IMR-90 (cell line): Measurements from ENCODE around the gene TTC7B.

Experiments used
- CEBPB ChIP-seq: IDR thresholded peaks from 2 replicates; pipeline ENCODE4 v1.6.1; 2012; ENCODE audit warnings: low read depth, low read length, improper control_type of control experiment
- CTCF ChIP-seq: conservative IDR thresholded peaks from 2 replicates; pipeline ENCODE4 v1.5.1; 2012; ENCODE audit warnings: mild to moderate bottlenecking, low read depth, low read length, improper control_type of control experiment
- MAZ ChIP-seq: IDR thresholded peaks from 2 replicates; pipeline ENCODE4 v1.6.1; 2012; ENCODE audit warnings: low read depth, mild to moderate bottlenecking, low read length, improper control_type of control experiment, moderate library complexity, borderline replicate concordance
- POLR2A ChIP-seq: IDR thresholded peaks from 2 replicates; pipeline ENCODE4 v1.6.1; 2012; ENCODE audit warnings: mild to moderate bottlenecking, low read depth, low read length

GRCh38 chr14:90538095-90538494 is 278.1 kb downstream of the TTC7B start:
- TF ChIP-seq MAZ (no peak), CTCF (no peak), POLR2A (no peak), CEBPB (no peak)
